GM19328 (cell line): ENCODE data around the gene OR52E4.

ENCODE experiments used
- ATAC-seq: cut with Tn5 transposase; IDR thresholded peaks from one replicate; pipeline ENCODE4 v1.9.1; 2021; ENCODE audit warnings: mild to moderate bottlenecking, moderate library complexity; ENCODE audit not compliant: unreplicated experiment

The OR52E4 gene

DNA sequence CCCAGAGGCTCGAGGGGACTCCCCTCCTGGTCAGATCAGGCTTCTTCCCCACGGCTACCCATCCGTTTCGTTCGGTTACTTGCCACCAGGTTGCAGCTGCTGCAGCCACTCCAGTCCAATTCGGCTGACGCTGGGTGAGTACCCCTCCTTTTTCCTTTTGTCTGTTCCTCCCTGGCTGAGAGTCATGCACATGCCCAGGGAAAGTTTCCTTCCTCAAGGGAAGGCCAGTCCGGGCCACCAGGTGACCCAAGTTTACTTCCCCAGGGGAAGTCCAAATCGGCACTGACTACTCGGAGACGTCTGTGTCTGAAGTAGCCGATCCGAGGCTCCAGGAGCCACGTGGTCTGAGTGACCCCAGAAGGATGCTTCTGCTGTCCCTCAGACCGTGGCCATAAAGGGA is 48.4 kb downstream of the OR52E4 start:
- no peak for ATAC-seq

DNA sequence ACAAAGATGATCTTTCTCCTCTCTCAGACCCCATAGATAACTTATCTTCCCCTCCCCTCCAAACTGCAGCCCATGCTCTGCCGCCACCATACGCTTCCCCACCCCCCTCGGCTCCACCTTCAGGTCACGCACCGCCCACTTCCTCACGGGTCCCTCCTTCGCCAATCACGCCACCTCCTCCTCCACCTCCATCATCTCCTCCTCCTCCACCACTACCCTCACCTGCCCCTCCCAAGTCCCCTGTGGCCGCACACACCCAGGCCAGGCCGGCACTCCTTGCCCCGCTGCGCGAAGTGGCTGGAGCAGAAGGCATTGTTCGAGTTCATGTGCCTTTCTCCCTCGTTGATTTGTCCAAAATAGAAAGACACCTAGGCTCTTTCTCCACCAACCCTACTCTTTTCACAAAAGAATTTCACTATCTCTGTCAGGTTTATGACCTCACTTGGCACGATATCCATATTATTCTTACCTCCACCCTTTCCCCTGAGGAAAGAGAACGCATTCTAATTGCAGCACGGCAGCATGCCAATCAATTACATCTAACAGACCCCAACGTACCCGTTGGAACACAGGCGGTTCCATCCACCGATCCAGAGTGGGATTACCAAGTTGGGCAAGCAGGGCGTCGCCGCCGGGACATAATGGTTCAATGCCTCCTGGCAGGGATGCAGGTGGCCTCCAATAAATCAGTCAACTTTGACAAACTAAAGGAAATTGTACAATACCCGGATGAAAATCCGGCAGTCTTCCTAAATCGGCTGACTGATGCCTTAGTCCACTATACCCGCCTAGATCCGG is 49.3 kb downstream of the OR52E4 start:
- no peak for ATAC-seq

DNA sequence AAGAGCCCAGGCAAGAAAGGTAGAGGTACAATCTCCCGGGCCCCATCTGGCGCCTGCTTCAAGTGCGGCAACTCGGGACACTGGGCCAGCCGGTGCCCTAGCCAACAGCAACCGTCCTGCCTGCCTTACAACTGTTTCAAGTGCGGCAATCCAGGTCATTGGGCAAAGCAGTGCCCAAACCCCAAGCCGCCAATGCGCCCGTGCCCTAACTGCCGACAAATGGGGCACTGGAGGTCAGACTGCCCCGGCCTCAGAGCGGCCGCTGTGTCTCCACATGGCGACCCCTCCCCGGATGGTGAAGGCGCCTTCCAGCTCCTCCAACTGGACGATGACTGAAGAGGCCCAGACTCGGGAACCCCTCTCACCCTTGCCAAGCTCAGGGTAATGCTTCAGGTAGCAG is 50.2 kb downstream of the OR52E4 start:
- no peak for ATAC-seq

DNA sequence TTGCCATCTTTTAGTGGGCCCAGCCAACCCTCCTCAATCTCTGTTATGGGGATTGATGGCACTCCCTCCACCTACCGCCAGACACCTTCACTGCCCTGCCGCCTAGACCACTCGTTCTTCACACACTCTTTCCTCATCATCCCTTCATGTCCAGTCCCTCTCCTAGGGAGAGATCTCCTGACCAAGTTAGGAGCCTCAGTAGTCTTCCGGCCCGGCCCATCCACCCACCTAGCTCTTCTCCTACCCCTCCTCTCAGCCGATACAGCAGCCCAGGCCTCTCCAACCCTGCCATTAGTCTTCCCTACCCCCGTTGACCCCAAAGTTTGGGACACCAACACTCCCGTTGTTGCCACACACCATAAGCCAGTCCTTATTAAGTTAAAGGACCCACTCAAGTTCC is 50.6 kb downstream of the OR52E4 start:
- ATAC-seq = no peak

DNA sequence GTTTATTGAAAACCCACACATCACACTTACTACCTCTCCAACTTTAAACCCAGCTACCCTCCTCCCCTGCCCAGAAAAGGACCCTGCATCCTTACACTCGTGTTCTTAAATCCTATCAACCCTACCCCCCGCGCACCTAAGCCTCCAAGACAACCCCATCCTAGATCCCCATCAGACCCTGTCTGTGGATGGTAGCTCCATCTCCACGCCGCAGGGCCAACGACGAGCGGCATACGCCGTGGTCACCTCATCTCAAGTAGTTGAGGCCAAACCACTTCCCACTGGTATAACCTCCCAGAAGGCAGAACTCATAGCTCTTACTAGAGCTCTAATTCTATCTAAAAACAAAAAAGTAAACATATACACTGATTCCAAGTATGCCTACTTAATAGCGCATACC is 52.2 kb downstream of the OR52E4 start:
- no peak for ATAC-seq

DNA sequence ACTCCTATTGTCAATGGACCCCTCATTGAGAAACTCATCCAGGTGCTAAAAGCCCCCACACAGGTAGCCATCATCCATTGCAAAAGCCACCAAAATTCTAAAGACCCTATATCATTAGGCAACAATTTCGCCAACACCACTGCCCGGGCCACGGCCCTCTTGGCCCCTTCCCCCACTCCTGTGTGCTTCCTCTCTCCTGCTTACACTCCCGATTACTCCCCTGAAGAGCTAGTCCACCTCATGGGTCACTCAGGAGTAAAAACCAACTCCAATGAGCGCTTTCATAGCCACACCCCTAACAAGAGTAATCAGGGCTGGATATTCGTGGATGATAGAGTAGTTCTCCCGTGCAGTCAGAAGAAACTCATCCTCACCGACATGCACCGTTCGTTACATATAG is 52.7 kb downstream of the OR52E4 start:
- ATAC-seq = no peak
